Stimulated activated CD8-positive, alpha-beta memory T cell treated with anti-CD3 and anti-CD28 coated beads, Interleukin-12 subunit alpha, Interleukin-12 subunit beta, amount 100 ng/mL, for 24 hours (primary cell): ENCODE measurements around the gene SHROOM3.

Experiments used
- DNase-seq: peaks from one replicate; pipeline ENCODE4 v3.0.0-alpha.2; 2020; ENCODE audit errors: extremely low read depth

The SHROOM3 gene

DNA sequence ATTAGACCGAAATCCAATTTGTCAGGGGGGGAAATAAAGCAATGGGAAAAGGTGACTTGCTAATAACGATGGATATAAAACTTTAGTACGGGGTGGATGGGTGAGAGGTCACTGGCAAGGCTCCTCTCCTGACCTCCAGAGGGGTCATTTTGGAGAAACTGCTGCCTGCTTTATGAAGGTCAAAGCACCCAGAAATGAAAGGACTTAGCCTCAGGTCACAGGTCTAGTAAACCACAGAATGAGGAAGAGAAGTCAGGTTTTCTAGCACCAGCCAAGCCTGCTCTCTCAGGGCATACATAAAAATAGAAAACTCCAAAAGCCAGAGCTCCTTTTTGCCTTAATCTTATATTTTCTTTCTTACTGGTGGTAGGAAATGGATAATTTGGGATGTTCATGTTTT is 134.2 kb downstream of the SHROOM3 start:
- DNase-seq = no peak

DNA sequence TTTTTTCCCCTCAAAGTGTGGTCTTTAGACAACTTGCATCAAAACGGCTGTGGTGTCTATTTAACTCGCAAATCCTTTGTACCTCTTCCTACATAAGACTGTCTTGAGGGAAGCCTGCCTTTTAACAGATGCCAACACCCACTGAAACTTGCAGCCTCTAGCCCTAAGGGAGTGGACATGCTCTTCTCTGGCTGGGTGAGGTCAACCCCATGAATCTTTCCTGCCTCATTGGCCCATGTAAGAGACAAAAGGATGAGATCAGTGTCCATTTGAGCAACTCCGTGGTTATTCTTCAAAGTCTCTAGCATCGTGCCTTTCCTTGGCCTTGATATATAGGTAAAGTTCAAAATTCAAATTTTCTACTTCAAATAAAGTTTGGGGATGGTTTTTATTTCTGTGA is 134.7 kb downstream of the SHROOM3 start:
- DNase-seq = no peak

DNA sequence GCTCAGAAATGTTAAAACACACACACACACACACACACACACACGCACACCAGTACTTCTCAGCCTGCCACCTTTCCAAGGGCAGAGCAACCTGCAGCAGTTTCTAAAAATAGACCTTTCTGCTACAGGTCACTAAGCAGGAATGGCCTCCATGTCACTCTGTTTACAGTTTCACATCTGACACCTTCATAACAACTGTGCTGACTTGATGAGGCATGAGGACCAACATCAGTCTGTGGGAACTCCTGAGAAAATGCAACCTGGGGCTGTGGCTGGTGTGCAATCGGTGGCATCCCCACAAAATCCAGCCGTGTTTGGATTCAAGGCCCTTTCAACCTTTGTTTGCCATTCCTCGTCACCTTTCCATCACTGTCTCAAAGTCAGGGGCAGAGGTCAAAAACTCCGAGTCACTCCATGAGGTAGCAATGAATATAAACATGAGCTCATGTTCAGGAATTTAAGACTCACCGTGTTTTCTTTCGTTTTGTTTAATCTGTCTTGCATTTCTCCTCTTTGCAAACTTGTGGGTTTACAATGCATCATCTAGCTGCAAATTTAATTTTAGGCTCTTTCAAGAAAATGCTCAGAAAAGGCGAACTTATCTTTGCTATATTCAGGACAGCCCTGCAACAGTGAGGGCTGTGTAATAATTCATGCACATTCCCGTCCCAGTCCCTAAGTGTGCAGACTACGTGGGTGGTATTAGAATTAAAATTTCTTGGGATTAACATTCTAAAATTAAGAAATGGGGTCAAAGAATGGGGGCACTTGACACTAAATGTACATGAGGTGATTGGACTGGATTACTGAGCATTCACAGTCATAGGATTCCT is 135.3 kb downstream of the SHROOM3 start:
- DNase-seq = no peak

DNA sequence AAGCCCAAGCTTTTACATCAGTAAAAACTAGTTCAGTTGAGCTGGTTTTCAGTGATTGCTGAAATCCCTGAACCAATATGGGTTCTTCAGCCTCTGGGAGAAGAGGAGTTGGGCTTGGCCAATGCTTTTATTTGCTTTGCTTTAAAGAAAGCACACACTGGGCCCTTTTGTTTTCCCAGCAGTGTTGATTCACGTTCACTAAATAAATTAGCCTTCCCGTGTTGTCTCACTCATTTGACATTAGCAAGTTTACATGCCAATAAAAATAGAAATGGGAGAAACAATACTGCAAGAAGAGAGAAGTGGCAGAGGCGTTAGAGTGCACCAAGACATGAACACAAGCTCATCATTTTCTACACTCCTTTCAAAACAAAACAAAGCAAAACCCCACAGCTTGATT is 136.2 kb downstream of the SHROOM3 start:
- DNase-seq = no peak

DNA sequence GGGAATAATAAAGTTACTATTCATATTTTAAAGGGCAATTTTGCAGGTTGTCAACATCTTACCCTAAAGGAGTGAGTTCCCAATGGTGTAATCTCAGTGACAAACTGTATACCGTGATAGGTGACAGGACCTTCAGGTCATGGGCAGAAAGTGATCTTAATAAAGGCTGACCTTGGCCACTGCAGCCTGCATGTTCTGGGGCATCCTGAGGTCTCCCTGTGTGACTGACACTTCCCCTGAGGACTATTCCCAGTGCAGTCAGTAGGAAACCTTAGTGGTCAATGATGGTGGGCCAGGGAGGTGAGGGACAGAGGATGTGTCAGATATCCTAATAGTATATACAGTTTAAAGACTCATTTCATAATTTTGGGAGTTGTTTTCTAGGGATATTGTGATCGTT is 137.2 kb downstream of the SHROOM3 start:
- no peak for DNase-seq

DNA sequence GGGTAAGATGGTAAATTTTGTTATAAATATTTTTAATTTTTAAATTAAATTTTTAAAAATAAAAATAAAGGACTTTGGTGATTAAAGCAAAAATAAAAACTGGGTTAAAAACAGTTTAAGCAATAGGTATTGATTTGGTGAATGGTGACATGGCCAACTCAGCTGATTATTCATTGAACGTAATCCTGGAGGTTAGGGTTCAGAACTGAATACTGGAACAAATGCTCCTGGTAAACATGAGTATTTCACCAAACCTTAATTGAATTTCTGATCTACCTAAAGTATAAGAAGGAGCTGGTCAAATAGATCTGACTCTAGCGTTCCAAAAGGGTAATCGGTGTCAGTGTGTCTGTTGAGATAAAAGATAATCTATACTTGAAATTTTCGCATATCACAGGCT is 141.8 kb downstream of the SHROOM3 start:
- DNase-seq = no peak

DNA sequence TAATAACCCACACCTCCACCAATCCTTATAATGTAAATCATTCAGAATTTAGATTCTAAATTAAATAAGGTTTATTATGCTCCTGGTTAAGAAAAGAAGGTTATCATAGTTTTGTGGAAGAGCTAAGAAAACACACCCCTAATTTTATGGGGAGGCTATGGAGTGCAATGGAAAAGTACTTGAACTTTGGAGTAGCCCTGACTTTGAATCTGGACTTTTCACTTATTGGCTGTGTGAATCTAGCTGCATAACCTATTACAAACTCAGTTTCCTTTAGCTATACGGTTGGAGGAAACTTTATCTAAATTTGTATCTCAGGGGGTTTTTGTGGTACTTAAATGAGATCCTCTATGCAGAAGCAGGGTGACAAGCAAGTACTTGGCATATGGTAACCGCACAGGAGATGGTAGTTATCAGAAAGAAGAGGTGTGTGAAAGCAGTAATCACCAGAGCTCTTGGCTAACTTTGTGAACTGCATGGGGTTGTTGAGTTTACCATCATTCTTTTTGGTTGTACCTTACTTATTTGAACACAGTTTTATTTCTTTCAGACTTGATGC is 143.1 kb downstream of the SHROOM3 start:
- DNase-seq = no peak

DNA sequence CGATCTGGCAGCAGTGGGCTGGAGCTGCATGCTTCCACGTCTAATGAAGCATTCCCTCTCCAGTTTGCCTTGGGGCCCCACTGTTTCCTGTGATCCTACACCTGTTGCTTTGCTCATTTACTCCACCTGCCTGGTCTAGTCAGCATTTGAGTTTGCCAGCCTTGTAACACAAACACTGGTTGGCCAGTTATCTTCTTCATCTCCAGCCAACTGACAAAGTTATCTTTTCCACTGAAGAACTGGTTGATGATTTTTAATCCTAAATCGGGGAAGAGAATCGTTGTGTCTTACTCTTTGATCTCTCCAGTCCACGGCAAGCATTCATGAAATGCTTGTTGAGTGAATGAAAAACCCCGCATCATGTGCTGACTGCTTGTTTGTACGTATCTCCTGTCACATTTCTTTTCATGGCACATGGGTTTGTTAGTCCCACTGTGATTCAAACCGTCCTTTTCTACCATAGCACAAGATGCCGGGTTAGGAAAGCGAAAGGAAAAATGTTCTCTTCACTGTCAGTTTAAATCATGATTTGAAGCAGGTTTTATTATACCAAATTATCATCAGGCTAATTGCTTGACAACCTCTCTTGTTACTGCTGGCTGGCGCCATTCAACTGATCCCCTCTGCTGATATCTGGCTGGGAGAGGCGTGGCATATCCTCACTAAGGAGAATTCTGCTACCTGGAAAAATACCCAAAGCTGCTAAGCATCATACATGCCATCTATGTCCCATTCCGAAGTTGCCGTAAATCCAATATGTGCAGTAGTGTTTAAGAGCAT is 144.8 kb downstream of the SHROOM3 start:
- DNase-seq = no peak

DNA sequence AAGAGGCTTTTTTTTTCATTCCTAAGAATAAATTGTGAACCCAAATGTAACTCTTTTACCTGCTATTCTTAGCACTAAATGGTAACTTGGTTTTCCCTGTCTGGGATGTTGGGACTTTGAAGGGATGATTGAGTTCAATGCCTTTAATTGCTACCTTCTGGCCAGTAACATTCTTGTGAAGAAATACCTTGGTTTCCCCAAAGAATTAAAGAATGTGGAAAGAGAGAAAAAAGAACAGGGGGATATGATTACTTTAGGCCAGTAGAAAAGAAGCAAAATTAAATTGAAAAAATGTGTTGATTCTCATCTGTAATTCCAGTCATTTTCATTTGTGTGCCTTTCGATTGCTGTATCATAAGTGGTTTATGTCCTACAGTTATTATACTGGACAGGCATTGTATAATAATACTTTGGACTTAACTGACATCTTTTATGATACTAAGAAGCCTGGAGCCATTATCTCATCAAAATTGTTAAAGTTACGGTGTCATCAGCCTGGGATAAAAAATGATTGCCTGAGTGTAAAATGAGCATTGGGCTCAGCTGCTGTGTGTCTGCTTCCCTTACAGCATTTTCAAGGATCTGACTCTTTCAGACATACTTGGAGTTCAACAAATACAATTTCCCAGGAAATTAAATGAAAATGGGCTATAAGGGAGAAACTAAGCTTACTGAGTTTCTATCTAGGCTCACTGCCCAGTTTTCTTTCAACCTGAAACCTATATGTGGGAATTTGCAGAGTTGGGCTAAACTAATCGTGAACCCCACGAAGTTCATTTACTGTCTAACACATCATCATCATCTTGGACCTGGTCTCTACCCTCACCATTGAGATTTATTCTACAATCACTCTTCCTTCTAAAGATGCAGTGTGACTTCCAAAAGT is 146.3 kb downstream of the SHROOM3 start:
- no peak for DNase-seq

DNA sequence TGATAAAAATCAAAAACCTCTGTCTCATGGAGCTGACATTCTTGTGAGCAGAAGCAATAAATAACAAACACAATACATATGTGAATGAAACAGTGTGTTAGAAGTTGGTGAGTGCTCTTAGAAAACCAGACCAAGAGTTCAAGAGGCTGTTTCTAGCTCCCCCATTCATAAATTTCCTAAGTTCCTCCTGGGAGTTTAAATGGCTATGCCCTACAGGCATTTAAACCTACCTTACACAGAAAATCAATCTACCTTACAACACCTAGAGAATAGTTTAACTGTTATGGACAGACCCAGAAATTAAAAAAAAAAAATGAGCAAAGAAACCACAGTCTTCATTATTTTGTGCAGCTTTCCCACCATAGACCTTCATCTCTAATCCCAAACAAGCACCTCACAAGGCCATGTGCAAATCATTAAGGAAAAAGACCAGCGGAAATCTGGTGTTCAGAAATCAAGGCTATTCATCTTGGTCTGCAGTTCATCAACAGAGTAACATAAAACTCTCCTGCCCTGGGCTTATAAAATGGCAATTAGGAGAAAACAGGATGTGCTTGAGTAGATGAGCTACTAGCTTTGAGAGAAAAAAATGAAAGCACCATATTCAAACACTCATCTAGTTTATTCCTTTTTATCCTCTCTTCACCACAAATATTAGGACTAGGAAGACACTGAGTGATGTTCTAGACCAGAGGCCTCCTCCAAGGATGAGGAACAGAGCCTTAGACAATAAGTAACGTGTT is 147.2 kb downstream of the SHROOM3 start:
- DNase-seq = no peak

DNA sequence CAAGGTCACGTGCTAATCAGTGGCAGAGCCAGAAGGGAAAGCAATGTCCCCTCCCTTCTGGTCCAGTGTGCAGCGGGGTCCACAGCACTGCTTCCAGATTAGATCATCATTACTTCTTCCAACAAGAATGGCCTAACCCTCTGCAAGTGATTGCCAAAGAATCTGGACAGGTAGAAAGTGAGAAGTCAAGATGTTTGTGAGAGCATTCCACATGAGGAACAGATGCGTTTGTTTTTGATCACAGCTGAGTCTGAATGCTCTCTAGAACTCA is 147.7 kb downstream of the SHROOM3 start:
- DNase-seq = no peak

DNA sequence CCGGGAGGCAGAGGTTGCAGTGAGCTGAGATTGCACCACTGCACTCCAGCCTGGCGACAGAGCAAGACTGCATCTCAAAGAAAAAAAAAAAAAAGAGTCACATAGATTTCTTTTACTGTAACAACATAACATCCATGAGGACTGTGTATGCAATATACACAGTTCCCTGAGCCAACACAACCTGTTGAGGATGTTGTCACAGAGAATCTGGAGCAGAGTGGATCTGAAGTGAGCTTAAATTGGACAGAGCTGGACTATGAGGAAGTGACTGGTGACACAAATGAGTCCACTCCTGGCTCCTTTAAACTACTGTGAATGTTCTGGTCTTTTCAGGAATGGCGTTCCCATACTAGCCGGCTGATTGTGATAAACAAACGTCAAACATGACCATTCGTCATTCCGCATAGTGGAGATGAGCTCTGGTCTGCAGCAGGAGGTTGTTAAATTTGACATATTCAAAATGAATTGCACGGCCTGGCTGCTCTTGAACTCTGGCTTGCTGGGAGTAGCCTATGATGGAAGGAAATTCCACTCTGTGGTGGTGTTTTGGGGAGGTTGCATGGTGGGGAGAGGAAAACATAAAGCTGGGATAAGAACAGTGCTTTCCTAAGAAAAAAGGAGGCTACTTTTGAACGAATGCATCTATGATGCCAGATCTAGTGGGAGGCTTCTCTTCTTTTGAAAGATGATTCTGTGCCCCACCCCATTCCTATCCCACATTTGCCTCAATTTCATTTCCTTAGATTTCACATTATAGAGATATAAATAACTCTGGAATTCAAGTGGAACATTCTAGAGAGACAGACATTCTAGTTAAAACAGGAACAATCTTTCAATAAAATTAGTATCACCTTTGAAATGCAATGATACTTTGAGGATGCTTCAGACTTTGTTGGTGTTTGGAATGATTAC is 149.5 kb downstream of the SHROOM3 start:
- DNase-seq = no peak

DNA sequence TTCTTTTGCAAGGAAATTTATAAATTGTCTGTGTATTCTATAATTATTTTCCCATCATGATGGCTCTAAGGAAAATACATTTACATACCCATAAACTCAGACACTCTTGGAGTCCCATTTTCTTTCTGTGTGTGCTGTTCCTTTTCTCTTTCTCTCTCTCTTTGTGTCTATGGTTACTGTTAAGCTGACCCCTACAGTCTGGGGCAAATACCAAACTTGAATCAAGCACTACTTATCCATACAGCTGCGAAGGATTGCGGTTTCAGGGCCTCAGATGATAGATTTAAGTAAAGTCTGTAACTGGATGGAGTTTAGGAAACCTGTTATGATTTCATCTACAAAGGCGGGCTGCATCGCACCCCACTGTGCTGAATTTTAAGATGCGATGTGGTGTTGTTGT is 150.2 kb downstream of the SHROOM3 start:
- no peak for DNase-seq

DNA sequence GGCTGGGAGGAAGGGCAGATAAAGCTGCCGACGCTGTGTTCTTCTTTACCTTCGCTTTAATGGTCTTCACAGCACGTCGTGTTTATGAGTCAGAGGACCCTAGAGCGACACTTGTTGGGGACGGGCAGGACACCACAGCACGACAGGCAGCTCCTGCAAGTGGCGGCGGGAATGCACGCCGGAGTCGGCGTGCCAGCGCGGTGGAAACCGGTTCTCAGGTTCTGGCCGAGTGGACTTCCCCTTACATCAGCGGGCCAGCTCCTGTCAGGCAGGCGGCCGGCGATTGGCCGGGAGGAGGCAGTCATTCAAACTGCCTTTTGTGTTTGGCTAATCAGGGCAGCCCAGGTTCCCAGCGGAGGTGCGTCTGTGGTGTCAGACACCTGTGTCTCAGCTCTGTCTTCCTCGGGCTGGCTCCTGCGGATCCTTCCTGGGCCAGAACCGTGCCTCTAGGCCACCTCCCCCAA is 150.9 kb downstream of the SHROOM3 start:
- no peak for DNase-seq

DNA sequence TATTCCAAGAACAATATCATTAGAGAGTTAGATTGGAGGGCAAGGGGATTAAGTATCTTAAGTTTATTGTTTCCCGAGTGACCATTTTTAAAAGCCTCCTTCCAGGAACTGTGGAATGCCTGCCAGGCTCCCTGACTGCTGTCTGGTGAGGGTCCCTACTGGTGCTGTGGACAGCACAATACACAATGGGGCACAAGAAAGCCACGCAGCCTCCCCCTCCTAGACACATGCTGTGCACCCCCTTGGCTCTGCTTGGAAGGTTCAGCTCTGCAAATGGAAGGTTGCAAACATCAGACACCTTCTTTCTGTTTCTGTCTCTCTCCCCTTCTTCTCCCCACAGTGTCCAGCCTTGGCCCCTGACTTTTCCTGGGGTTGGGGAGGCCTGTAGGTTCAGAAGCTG is 153.2 kb downstream of the SHROOM3 start:
- DNase-seq = no peak

DNA sequence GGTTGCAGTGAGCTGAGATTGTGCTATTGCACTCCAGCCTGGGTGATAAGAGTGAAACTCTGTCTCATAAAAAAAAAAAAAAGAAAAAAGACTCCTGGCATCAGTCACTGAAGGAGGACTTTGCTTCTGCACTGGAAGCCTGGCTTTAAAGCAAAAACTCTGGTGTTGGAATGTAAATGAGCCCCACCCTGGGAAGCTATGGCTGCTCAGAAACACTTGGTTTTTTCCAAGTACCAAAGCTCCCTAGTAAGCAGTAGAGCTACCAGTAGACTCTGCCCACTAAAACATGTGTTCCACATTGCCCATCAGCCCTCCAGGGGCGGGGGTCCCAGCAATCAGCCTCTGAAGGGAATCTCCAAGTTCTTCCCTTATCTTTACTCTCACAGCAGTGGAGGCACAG is 154.4 kb downstream of the SHROOM3 start:
- no peak for DNase-seq

DNA sequence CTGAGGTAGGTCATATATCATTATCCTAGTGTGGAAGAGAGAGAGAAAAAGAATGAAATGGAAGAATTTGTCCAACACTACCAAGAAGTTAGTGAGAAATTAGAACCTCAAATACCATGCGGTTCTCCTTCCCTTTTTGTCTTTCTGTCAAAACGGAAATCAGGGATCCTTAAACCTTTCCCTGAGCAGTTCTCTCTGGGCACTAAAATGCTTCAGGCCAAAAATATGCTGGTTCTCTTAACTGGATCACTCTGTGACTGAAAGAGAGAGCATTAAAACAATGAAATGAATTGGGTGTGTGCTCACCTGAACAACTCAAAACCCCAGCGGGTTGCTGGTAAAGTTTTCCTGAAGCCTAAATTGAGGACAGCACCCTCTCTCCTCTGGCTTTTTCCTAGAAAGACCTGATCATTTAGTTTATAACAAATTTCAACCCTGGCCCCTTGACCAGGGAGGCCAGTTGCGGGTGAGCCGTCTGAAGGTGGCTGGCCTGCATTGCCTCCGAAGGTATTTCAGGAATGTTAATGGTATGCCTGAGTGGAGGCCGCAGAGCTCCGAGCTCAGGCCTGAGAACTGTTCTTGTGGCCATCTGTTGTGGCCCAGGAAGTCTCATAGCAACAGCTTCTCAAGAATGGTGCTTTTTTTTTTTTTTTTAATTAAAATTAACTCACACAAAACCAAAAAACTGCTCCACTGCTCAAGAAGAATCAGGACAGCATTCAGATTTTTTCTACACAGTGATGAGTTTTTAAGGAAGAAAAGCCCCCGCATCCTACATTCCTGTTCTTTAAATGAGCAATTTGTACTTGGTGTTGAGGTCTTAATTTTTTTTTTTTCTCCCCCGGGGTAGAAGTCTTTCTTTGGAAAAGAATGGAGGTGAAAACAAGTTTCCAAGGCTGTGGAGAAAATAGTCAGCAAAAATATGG is 155.1 kb downstream of the SHROOM3 start:
- DNase-seq = no peak

DNA sequence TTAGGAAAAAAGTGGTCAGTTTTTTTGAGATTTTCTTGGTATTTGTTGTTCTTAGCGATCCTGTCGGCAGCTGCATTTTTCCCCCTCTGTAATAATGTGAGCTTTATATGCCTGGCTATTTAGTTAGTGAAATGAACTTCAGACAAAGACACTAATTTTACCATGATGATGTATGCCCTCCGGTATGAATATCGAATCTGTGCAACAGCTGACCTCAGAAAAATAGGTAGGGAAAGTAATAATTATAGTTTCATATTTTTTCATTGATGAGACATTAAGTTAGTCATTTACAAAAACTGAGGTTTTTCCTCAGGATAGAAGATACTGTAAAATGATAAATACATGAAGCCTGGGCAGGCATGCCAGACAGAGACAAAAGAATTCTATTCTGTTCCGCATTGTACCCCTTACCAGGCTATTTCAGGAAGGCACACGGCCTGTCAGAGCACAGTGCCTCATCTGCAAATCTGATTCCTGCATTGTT is 155.8 kb downstream of the SHROOM3 start:
- DNase-seq = no peak

DNA sequence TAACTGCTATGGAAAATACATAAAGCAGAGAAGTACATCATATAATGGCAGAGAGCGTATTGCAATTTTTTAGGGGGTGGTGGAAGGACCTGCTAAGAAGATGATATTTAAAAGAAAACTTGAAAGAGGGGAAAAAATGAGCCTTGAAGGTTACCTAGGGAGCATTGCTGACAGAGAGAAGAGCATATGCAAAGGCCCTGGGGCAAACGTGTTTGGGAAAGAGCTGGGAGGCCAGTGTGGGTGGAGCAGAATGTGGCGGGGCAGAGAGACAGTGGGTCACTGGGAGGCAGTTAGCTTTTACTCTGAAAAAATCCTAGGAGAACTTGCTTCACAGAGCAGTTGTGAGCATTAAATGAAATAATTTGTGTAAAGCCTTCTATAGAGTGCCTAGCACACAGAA is 157.0 kb downstream of the SHROOM3 start:
- DNase-seq = no peak
